NK-92 (cell line): ENCODE data around the gene AK8.

Experiments
- DNase-seq: peaks from one replicate; lab custom pipeline; 2025; ENCODE audit not compliant: unreplicated experiment; lab: John Stamatoyannopoulos, UW

The AK8 gene

GRCh38 chr9:132826621-132827365 lies 51.3 kb downstream of the AK8 start:
- no peak for DNase-seq

- no peak for DNase-seq
Measured at GRCh38 chr9:132826131-132826530, 52.0 kb downstream of the AK8 start.

DNA sequence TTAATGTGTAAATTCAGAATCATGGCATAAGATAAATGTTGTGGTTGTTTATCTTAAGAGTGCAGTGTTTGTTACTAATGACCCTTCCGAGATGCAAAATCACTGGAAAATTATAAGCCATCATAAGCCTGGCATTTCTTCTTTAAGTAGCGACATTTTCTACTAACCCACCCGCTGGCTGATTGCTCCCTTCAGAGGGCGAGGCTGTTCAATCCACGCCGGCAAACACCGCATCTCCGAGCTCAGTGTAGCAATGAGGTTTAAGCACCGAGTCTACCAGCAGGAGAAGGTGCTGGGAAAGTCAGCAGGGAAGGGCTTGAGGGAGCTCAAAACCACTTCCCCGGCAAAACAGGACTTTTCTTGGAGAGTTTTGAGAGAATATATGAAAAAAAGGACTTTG lies 52.7 kb downstream of the AK8 start:
- DNase-seq, result no peak

- DNase-seq, result no peak
Measured at GRCh38 chr9:132824951-132825350, 53.1 kb downstream of the AK8 start.

DNA sequence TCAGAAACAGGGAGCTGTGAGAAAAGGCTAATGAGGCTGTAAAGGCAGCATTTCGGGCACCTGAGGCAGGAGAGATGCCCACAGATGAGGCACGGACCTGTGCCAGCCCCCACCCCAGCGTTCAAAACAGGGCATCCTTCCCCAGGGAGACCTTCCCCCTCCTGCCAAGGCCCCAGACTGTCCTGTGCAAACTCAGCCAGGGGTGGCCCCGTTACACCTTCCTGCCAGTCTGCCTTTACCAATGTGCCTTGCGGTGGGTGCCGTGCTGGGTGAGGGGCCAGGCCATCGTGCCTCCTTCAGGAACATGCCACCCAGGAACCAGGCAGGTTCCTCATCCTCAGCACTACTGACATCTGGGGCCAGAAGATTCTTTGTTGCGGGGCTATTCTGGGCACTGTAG lies 53.9 kb downstream of the AK8 start:
- DNase-seq, result no peak

- DNase-seq, result no peak
Measured at GRCh38 chr9:132823370-132824145, 54.5 kb downstream of the AK8 start.

GRCh38 chr9:132820169-132820944 lies 57.7 kb downstream of the AK8 start:
- DNase-seq, result no peak

GRCh38 chr9:132818588-132818987 lies 59.5 kb downstream of the AK8 start:
- DNase-seq, result no peak

- no peak for DNase-seq
Measured at GRCh38 chr9:132814937-132815336, 63.1 kb downstream of the AK8 start.

GRCh38 chr9:132813115-132813771 lies 64.8 kb downstream of the AK8 start:
- DNase-seq, result no peak

- no peak for DNase-seq
Measured at GRCh38 chr9:132811985-132812384, 66.1 kb downstream of the AK8 start.

GRCh38 chr9:132810314-132810713 lies 67.8 kb downstream of the AK8 start:
- no peak for DNase-seq

DNA sequence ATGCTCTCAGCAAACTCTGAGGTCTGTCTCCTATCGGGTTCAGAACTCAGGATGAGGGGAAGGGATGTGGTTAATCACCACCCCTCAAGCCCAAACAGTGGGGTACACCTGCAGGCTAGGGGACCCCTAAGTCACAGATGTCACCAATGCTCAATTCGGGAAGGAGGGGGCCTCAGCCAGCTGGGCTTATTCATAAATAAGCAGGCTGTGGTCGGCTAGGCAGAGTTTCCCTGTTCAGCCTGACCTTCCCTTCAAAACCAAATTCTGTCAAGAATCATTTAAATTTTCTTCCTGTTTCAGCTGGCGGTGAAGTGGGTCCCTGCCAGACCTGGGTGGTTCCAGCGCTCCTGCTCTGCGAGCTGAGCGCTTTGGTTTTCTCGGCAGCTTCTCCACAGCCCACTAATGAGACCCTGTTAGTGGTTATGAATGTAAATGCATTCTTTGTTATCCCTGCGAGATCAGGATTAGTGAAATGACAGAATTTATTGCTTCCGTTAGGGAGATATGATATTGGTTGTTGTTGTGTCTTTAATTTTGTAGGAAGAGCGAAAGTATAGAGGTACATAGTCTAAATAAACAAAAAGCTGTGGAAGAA lies 68.3 kb downstream of the AK8 start:
- DNase-seq, result no peak

DNA sequence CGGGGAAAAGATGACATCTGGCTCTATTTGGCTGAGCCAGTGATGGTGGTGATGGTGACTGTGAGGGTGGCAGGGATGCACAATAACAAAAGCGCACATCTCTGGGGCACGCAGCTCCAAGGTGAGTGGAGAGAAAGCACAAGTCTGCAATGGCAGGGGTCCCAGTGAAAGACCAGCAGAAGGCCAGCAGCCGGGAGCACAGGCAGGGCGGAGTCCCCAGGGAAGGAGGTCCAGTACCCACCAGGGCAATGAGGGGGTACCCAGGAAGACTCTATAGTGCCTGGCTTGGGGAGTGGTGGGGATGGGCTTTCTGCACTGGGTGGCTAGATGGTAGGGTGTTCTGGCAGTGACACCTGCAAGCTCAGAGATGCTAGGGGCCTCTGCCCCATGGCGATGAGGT lies 69.4 kb downstream of the AK8 start:
- no peak for DNase-seq

GRCh38 chr9:132806723-132807421 lies 71.2 kb downstream of the AK8 start:
- no peak for DNase-seq

GRCh38 chr9:132806306-132806705 lies 71.8 kb downstream of the AK8 start:
- no peak for DNase-seq

- DNase-seq, result no peak
Measured at GRCh38 chr9:132804576-132805295, 73.3 kb downstream of the AK8 start.

- DNase-seq, result no peak
Measured at GRCh38 chr9:132802121-132802795, 75.8 kb downstream of the AK8 start.

DNA sequence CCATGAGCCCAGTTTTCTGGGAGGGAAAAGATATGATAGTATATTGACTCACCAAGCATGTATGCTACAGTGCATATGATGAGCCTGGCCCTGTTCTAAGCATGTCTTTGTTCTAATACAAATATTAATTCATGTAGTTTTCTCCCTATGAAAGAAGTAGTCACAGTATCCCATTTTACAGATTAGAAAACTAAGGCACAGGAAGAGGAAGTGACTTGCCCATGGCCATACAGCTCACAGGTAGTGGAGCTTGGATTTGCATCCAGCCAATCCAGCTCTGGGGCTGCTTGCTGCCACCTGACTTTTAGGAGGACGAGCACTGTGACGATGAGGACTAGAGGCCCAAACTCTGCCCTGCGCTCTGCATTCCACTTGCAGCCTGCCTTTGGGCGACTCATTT lies 76.4 kb downstream of the AK8 start:
- DNase-seq, result no peak
